Smooth muscle cell (in vitro differentiated cells): ENCODE results near the gene CGREF1. TPM values are rescaled to one million over a fixed set of nuclear protein-coding genes. Genes with fewer than 3 reads are reported as not detected.

Experiments
- DNase-seq: peaks from one replicate; lab custom pipeline; 2025; ENCODE audit not compliant: unreplicated experiment; lab: John Stamatoyannopoulos, UW
- H2AFZ ChIP-seq: fragments of 200-600 bp; sonication (generic); 2 replicates; pipeline ENCODE4 v1.6.0; 2016; ENCODE audit warnings: antibody characterized with exemption, low read depth, mild to moderate bottlenecking
- H3F3A ChIP-seq: fragments of 200-600 bp; sonication (generic); 2 replicates; pipeline ENCODE4 v1.6.0; 2017; ENCODE audit warnings: antibody characterized with exemption, low read depth
- H3K27ac ChIP-seq: fragments of 200-600 bp; sonication (generic); 2 replicates; pipeline ENCODE4 v1.5.1; 2016; ENCODE audit warnings: low read depth, mild to moderate bottlenecking
- H3K27me3 ChIP-seq: fragments of 200-600 bp; sonication (generic); 2 replicates; pipeline ENCODE4 v1.6.1; 2016; ENCODE audit warnings: low read depth, mild to moderate bottlenecking
- H3K36me3 ChIP-seq: fragments of 200-600 bp; sonication (generic); 2 replicates; pipeline ENCODE4 v1.5.1; 2016; ENCODE audit warnings: low read depth
- H3K4me1 ChIP-seq: fragments of 200-600 bp; sonication (generic); 2 replicates; pipeline ENCODE4 v1.5.1; 2016; ENCODE audit warnings: low read depth
- H3K4me2 ChIP-seq: fragments of 200-600 bp; sonication (generic); 2 replicates; pipeline ENCODE4 v1.6.0; 2016; ENCODE audit warnings: mild to moderate bottlenecking
- H3K4me3 ChIP-seq: fragments of 200-600 bp; sonication (generic); 2 replicates; pipeline ENCODE4 v1.5.1; 2016; ENCODE audit warnings: mild to moderate bottlenecking
- H3K79me2 ChIP-seq: fragments of 200-600 bp; sonication (generic); 2 replicates; pipeline ENCODE4 v1.6.0; 2016; ENCODE audit warnings: low read depth, mild to moderate bottlenecking
- H3K9ac ChIP-seq: fragments of 200-600 bp; sonication (generic); 2 replicates; pipeline ENCODE4 v1.6.0; 2016; ENCODE audit warnings: low read depth
- H3K9me3 ChIP-seq: fragments of 200-600 bp; sonication (generic); replicated peaks from 2 replicates; pipeline ENCODE4 v1.5.1; 2016; ENCODE audit warnings: low read depth
- H4K20me1 ChIP-seq: fragments of 200-600 bp; sonication (generic); 2 replicates; pipeline ENCODE4 v1.6.0; 2016; ENCODE audit warnings: low read depth
- whole genome bisulfite sequencing: methylation state at CpG from one replicate; pipeline ENCODE4 v1.1.7; 2016; ENCODE audit warnings: low lambda C conversion rate; 5-methylcytosine and 5-hydroxymethylcytosine counted together
- polyA plus RNA-seq: library from polyadenylated mRNA; unstranded; fragments of >200 nt; fragmentation: Nextera tagmentation; extraction: Ambion mirVana; gene quantifications from 2 replicates; pipeline ENCODE4 v1.2.1, GENCODE V29; 2016
- total RNA-seq: library from RNA; depleted of rRNA; stranded (reverse); fragments of >200 nt; gene quantifications from 2 replicates; pipeline ENCODE4 v1.2.3, GENCODE V29; 2014
- TF ChIP-seq, protein P1 (sequence below): fragments of 200-600 bp; sonication (generic); IDR thresholded peaks from 2 replicates; pipeline ENCODE4 v1.5.1; 2017; ENCODE audit warnings: borderline replicate concordance, mild to moderate bottlenecking, antibody characterized with exemption; ENCODE audit not compliant: insufficient read depth, poor library complexity, severe bottlenecking

The CGREF1 gene
- total and polyA plus RNA-seq, 2 experiments from 2014 or later = 0.85 TPM; not detected in 1

DNA sequence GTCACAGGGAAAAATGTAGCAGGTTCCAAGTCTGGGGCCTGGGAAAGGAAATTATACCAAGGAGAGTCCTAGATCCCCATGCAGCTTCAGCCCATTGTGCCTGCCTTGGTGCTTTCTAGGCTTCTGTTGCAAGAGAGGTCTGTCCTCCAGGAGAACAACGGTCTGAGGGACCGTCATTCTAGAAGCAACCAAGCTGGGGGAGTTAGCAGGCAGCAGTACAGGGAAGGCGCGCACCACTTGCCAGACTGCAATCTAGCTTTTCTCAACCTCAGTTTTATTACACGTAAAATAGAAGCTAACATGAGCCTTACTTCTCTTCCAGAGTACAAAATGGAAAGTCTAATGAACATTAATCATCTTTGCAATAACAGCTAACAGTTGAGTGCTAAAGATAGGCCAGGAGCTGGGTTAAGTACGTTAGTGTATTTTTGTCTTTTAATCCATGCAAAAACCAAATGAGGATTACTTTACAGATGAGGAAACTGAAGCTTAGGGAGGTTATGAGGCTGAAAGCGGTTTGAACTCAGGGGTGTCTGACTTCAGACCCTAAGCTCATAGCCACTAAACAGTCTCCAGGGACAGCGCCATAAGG lies 31.8 kb upstream of the CGREF1 start:
- WGBS = 88% methylated on average over 8 of the region's 8 CpGs

DNA sequence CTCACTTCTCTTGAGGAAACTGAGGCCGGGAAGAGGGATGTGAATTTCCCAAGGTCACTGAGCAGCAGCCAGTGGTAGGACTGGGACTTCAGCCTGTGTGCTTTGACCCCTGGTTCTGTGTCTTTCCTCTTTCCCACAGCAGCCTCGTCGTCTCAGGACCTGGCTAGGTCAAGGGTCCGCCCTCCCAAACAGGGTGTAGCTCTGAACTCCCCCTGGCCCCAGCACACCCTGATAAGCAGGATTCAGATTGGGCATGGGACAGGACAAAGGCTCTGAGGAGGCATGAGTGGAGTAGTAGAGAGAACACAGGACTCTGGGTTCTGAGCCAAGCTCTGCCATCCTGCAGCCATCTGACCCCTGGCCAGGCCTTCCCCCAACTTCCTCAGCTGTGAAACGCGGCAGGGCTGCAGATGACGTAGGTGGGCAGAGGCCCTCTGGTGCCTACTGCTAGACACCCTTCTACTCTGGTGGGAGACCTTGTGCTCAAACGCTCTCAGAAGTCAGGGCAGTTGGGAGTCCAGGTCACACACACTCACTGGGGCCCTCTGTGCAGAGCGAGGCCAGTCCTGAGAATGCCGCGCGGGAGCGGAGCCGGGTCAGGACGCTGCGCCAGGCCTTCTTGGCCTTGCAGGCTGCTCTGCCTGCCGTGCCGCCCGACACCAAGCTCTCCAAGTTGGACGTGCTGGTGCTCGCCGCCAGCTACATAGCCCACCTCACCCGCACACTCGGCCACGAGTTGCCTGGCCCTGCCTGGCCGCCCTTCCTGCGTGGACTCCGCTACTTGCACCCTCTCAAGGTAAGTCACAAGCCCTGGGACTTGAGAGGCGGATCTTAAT lies 30.9 kb upstream of the CGREF1 start:
- H3F3A ChIP-seq = no peaks in the 10 kb centered on the region
- no peak overlapping the region for H2AFZ ChIP-seq
- H3K4me3 ChIP-seq = no peak overlapping the region
- WGBS = 92% methylated on average over 18 of the region's 29 CpGs
- H3K36me3 ChIP-seq = no peaks in the 10 kb centered on the region
- no peak overlapping the region for H3K27ac ChIP-seq
- TF ChIP-seq, protein P1, sequence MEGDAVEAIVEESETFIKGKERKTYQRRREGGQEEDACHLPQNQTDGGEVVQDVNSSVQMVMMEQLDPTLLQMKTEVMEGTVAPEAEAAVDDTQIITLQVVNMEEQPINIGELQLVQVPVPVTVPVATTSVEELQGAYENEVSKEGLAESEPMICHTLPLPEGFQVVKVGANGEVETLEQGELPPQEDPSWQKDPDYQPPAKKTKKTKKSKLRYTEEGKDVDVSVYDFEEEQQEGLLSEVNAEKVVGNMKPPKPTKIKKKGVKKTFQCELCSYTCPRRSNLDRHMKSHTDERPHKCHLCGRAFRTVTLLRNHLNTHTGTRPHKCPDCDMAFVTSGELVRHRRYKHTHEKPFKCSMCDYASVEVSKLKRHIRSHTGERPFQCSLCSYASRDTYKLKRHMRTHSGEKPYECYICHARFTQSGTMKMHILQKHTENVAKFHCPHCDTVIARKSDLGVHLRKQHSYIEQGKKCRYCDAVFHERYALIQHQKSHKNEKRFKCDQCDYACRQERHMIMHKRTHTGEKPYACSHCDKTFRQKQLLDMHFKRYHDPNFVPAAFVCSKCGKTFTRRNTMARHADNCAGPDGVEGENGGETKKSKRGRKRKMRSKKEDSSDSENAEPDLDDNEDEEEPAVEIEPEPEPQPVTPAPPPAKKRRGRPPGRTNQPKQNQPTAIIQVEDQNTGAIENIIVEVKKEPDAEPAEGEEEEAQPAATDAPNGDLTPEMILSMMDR = no peak
- no peak overlapping the region for H3K9ac ChIP-seq
- no peaks in the 10 kb centered on the region for H3K79me2 ChIP-seq
- no peaks in the 10 kb centered on the region for H3K4me1 ChIP-seq
- H3K4me2 ChIP-seq = no peak overlapping the region
- H3K9me3 ChIP-seq = no peaks in the 10 kb centered on the region
- H3K27me3 ChIP-seq = no peaks in the 10 kb centered on the region
- DNase-seq = no peak
- H4K20me1 ChIP-seq = no peaks in the 10 kb centered on the region

More for the DNA sequence above, 31.8 kb upstream of the CGREF1 start:
- DNase-seq = no peak
- Histone ChIP-seq H2AFZ (no peak overlapping the region), H3K9ac (no peak overlapping the region), H3K27ac (no peak overlapping the region), H3K36me3 (no peaks in the 10 kb centered on the region), H3K4me1 (no peaks in the 10 kb centered on the region), H4K20me1 (no peaks in the 10 kb centered on the region), H3K4me2 (no peak overlapping the region), H3K27me3 (no peaks in the 10 kb centered on the region), H3K4me3 (no peak overlapping the region), H3K79me2 (no peaks in the 10 kb centered on the region), H3K9me3 (no peaks in the 10 kb centered on the region), H3F3A (no peaks in the 10 kb centered on the region)
- TF ChIP-seq, protein P1 = no peak

DNA sequence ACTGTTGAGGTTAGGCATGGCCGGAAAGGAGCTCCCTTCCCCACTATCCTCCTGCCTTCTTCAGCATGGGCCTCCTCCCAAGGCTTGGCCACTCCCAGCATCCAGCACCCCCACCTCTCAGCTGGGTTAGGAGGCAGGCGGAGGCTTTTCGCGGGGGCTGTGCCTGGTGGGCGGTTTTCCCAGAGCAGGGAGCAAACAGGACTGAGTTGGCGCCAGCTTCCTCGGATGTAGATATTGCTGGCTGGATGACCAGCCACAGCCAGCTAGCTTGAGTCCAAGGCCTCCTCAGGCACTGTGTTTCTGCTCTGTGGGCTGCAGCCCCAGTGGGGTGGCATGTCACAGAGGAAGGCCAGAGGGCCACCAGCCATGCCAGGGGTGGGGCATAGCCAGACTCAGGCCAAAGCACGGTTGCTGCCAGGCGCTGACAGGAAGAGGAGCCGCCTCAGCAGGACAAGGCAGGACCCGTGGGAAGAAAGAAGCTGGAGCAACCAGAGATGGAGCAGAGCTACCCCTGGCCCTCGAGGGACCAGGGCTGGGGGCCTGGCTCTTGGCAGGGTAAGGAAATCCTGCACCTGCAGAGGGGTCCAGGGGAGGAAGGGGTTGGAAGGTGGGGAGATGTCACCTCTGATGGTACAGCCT lies 30.0 kb upstream of the CGREF1 start, which contains the start of gene TCF23:
TCF23 (plus strand) TSS at position 204 of the 639 bp plus-strand sequence; CDS start at position 334, 130 bp downstream.
- DNase-seq = no peak
- TF ChIP-seq, protein P1 = no peak
- H3K9me3 ChIP-seq = no peaks in the 10 kb centered on the region
- H3F3A ChIP-seq = no peaks in the 10 kb centered on the region
- 91% methylated on average over 12 of the region's 12 CpGs for WGBS
- H3K27ac ChIP-seq = no peak within 1 kb of the TSS
- no peaks in the 10 kb centered on the region for H3K79me2 ChIP-seq
- H2AFZ ChIP-seq = no peak within 1 kb of the TSS
- H3K9ac ChIP-seq = no peak within 1 kb of the TSS
- no peaks in the 10 kb centered on the region for H3K4me1 ChIP-seq
- no peak within 1 kb of the TSS for H3K4me2 ChIP-seq
- no peaks in the 10 kb centered on the region for H3K36me3 ChIP-seq
- H3K27me3 ChIP-seq = peaks cover under 1% of the 10 kb centered on the region
- H3K4me3 ChIP-seq = no peak within 1 kb of the TSS
- no peaks in the 10 kb centered on the region for H4K20me1 ChIP-seq
